ENCODE measurements around the gene NCAPG2.

The NCAPG2 gene

GRCh38 chr7:158588878-158589442 is 115.6 kb downstream of the NCAPG2 start:
- no peak for DNase-seq

GRCh38 chr7:158588085-158588877 is 116.3 kb downstream of the NCAPG2 start:
- DNase-seq = no peak

DNA sequence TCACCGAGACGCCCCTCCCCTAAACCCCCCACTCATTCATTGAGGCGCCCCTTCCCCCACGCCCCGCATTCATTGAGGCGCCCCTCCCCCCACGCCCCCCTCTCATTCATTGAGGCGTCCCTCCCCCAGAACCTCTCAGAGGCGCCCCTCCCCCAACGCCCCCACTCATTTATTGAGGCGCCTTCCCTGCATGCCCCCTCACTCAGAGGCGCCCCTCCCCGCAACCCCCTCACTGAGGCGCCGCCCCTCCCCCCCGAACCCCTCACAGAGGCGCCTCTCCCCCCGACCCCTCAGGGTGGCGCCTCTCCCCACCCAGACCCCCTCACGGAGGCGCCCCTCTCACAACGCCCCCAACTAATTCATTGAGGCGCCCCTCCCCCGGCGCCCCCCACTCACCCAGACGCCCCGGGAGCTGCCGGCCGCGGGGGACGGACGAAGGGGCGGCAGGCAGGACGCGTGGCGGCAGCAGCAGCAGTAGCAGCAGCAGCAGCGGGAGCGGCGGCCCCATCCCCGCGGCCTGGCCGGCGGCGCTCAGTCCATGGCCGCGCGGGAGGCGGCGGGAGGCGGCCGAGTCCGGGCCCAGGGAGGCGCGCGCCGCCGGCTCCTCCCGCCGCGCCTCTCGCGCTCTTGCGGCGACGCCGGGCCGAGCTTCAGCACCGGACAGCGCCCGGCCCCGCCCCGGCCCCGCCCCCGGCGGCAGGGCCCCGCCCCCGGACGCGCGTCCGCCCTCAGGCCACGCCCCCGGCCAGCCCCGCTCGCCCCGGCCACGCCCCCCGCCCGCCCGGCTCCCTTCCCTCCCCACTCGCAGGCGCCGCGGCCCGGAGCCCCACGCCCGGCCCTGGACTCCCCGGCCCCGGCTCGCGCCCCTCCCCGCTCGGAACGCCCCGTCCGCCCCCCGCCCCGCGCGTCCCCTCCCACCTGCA is 117.2 kb downstream of the NCAPG2 start, which contains the start of gene PTPRN2:
Gene PTPRN2, minus strand, starts transcription at position 662 of the 923 bp plus-strand sequence.
- no peak for DNase-seq

DNA sequence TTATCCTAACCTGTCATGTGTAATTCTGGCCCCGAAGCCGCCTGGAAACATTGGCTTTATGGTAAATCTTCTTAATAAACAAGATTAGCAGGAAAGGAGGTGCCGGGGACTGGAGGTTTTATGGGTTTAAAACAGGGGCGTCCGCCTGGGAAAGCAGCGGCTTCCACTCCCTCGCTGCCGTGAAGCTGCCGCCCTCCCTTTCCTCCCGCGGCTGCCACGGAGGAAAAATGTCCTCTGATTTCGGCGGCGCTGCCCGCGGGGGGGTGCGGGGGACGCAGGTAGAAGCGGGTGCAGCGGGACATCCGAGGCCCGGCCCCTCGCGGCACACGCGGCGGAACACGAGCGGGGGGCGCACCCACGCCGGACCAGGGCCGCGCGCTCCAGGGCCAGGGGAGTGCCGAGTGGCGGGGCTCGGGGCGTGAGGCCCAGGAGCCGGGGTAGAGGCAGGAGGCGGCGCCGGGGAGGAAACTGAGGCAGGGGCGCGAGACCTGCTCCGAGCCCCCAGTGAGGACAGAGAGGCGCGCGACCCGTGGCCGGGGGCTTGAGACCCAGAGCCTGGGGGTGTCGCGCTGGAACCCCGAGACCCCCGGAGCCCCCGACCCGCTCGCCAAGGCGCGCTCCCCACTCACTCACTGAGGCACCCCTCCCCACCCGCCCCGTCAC is 118.0 kb downstream of the NCAPG2 start:
- DNase-seq = no peak

- DNase-seq = peak; percentile 51
Measured at GRCh38 chr7:158585721-158586498, 118.7 kb downstream of the NCAPG2 start.

DNA sequence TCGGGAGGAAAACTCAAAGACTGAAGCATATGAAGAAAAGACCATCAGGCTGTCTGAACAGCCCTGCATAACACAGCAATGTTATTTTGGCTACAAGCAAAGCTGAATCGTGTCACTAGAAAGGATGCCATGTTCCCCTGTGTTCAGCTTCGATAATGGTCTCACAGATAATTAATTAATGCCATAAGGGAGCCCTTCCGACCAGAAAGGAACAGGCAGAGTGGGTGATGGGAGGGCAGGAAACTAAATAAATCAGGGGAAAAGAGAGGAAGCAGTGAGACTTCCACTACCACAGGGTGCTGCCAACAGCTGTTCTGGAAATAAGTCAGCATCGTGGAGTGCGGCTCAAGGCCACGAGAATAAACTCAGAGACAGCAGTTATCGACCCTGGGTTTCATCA is 120.2 kb downstream of the NCAPG2 start:
- no peak for DNase-seq

GRCh38 chr7:158583810-158584209 is 120.8 kb downstream of the NCAPG2 start:
- no peak for DNase-seq

DNA sequence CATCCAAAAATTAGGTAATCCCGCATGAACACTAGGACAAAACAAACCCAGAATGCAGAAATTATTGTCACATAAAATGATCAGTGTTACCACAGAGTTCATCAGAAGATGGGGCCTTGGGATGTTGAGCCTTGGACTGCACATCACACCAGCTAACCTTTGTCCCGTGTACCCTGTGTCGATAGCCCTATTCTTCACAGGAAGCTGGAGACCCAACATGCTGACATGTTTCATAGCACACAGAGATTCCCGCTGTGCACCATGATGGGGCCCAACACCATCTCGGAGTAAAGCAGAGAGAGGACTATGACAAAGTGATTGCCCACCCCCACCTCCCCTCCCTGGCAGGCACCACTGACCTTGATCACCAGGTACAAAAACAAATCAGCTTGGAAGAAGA is 121.5 kb downstream of the NCAPG2 start:
- DNase-seq = no peak

- no peak for DNase-seq
Measured at GRCh38 chr7:158582089-158582456, 122.5 kb downstream of the NCAPG2 start.

DNA sequence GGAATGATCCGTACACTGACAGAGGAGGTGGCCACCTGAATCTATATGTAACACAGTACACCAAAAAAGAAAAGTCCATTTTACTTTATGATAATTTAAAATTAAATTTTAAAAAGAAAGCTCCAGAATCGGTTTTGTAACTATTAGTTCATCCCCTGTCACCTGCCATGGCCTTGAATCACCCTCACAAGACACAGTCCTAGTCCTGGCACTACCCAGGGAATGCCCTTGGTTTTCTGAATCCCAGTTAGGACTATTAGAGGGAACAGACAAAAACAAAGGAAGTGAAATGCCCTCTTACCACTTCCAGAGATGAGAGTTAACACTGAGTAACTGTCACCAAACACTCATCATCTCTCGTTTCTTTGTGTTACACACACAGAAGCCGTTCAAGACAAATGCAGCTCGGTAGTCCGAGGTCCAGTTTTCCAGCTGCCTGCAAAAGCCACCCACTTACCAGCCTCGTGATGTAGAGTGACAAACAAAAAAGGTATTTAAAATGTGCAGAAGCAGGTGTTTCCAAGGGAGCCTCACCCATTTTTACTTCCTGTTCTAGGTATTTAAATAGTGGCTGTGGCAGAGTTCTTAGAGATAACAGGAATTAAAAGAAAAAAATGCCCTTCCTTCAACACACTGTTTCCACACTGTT is 123.0 kb downstream of the NCAPG2 start:
- DNase-seq = peak; percentile 98
